ENCODE measurements around the gene ASB16.

The ASB16 gene

DNA sequence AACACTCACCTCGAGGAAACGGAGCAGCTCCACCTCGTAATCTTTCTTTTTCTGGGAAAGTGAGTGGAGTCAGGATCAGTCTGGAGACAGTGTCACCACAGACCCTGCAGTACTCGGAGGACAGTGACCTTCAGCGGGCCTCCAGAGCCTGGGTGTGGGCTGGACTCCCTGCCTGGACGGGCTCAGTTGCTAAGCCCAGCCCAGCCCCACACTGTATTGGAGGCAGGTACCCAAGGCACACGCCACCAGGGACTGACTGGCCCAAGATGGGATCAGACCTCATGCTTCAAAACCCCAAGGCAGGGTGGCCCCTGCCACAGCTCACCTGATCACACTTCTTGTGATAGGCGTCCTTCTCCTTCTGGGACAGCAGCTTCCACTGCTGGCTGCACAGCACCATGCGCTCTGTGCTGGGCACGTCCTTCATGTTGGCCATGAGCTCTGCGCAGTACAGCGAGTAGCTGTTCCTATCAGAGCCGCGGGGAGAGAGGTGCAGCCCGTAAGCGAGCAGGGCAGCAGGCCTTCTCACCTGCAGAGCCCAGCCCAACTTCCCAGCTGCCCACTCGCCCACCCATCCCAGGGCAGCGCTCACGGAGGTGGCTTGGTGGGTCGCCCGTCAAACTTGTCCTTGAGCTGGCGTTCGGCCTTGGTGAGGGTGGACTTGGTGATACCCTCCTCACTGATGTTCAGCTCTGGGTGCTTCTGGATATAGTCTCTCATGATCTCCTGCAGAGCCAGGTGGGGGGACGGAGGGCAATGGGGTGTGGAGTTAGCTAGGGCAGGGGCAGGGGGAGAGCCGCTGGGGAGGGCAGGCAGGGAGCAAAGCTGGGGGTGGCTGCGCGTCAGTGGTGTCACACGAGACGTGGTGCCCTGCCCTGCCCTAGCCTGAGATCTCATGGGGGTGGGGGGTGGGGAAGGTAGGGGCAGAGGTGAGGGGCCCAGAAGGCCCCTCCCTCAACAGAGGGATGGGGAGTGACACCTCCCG lies 41.1 kb downstream of the ASB16 start:
- FAIRE-seq = no peak

DNA sequence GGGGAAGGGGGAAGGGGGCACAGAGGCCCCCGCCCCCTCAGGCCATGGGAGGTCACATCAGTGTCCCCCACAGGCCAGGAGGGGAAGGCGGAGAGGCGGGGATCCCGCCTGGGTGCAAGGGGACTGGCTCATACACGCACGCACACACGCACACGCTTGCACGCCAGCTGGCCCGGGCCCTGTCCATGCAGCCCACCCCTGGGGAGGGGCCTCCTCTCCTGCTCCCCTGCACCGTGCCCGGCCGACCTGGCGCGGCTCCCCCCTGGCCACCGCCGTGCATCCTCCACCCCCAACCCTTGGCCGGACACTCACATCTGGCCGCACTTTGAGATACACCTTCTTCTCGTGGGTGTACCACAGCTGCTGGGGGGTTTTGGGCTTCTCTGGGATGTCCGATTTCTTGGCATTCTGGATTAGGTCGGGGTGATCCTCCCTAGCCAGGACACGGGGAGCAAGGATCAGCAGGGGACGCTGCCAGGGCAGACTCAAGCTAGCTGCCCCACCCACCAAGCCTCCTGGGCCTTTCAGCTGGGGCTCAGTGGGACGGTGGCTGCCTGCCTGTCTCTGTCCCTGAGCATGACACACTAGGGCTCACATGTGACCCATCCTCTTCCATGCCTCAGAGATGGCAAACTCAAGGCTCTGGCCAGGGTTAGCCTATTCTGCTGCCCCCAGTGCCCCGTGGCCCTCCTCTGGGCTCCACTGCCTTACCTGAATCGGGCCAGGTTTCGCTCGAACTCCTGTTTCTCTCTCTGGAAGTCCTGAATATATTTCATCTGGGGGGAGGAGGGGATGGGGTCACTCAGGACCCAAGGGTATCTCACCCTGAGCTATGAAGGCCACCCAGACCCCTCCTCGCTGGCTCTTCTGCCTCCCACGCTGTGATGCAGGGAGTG lies 42.3 kb downstream of the ASB16 start:
- no peak for FAIRE-seq

DNA sequence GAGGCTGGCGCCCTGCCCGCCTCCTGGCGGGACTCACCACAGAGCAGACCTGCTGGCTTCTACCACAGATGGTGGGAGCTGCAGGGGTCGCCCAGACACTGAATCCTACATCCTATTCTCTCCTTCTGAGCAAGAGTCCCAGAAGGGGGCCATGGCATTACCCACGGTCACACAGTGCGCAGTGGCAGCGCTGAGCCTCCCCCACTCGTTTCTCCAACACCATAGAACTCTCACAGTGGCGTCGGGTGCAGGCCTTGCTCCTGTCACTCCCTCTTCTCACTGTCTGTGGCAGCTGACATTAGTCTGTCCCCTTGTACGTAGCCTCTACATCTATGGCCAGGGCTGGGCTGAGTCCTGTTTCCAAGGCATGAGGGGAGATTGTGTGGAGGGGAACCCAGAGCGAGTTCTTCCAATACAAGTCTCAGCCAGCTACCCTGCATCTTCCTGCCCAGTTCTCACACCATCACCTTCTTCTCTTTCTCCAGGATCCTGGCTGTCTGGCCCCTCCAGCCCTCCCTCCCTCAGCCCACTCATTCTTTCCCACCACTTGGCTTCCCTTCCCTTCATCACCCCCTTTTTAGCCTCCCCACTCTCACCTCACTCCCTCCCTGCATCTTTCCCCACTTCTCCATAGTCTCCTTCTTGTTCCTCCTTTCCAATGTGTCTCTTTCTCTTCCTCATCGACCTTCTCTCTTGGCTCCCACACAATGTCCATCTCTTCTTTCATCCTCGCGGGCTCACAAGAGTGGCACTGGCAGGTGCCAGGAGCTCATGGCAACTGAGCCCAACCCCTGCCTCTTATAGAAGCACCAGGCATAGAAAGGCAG lies 43.1 kb downstream of the ASB16 start:
- FAIRE-seq = no peak

DNA sequence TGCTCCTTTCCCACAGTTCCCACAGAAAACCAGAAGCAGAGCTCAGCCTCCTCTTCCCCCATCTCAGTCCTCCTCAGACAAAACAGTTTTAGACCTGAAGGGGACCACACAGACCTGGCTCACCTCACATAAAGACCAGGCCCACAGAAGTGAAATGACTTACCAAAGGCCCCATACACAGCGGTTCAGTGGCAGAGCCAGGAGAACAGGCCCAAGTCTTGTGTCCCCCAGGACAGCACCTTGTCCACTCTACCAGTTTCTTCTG lies 43.7 kb downstream of the ASB16 start:
- FAIRE-seq = no peak

DNA sequence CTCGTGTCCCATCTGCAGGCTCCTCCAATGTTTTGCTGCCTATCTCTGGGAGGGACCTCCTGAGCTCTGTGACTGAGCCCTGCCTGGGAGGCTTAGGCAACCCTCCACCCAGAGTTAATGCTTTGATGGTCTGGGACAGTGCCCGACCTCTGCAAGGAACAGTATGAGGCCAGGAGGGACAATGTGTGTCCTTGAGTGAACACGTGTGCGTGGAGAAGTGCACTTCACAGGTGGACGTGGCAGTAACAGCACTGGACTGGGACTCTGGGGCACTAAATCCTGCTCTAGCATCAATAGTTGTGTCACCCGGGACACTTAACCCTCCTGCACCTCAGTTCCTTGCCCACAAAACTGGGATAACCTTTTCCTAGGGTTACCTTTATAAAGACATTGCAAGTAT lies 44.4 kb downstream of the ASB16 start:
- no peak for FAIRE-seq

DNA sequence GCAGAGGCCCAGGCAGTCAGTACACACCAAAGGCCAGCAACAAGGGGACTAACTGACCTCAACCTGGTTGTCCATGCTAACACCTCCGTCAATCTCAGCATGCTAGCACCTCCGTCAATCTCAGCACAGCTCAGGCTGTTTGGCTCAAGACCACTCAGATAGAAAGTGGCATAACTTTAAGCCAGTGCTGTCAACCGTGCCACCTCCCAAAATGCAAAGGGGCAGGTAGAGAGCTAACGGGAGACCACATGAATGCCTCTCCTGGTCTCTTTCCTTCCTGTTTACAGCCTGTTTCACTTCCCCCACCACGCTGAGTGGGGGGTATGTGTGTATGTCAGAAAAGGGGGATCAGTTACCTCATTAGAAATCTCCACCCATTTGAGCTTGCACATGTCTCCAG lies 45.7 kb downstream of the ASB16 start:
- FAIRE-seq = no peak

DNA sequence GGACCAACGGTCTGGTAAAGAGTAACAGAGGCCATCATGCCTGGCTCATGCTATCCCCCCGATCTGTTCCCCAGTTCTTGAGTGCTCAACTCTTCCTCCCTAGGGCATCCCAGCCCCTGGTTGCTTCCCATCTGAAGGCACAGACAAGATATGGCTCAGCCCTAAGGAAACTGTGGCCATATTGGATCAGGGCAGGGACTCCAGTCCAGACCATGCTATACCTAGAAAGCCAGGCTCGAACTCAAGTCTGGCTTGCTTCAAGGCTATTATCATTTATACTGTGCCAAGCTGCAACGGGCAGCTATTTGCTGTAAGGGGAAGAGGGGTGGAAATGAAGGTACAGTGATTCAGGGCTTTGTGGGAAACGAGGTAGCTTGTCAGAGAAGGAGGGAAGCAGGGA lies 46.2 kb downstream of the ASB16 start:
- FAIRE-seq = no peak

DNA sequence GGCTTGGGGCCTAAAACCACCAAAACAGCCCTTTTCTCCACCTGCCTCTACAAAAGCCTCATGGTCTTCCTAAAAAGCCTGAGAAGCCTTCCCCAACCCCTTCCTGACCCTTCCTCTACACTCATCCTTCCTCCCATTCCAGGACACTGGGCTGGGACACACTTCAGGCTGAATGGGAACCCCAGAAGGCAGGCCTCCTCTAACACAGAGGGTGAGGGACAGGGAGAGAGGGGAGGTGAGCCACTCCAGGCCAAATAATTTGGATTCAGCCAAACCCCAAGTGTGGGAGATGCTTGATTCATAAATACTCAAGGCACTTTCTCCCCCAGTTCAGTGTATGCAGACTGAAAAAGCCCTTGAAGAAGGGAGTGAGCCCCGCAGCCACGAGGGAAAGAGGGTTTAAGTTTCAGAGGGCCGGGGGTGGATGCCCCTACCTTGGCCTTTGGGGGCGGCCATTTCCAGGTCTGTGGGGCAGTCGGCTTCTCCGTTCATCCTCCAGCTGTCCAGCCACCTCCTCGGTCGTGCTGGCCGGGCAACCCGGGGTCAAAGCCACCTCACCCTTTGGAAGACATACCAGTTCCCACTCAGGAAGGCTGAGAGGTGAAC lies 47.3 kb downstream of the ASB16 start:
- FAIRE-seq = no peak

DNA sequence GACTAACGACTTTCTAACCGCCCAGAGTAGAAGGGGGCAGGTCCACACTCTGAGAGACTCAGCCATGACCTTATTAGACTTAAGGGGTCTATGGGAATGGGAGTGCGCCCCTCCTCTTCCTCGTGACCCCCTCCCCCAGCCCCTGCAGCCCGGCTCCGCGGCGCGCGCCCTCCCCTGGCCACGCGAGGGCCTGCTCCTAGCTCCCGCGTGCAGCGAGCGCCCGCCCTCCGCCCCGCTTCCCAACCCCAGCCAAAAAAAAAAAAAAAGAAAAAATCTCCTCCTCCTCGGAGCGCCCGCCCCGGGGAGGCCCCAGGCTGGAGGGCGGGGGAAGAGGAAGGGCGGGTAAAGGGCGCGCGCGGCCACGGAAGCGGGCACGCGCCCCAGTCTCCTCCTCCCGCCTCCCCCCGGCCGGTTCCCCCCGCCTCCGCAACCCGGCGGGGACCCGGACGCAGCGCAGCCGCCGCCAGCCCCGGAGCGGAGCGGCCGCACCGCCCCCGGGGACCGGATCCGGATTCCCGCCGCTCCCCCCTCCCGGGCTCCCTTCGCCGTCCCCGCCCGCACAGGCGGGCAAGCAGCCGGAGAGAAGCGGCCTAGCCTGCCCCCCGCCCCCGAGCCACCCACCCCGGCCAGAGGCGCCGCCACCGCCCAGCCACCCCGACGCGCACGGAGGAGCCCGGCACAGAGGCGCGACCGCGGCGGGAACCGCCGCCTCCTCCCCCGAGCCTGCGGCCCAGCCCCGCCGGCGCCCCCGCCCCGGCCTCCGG lies 48.0 kb downstream of the ASB16 start:
- no peak for FAIRE-seq

DNA sequence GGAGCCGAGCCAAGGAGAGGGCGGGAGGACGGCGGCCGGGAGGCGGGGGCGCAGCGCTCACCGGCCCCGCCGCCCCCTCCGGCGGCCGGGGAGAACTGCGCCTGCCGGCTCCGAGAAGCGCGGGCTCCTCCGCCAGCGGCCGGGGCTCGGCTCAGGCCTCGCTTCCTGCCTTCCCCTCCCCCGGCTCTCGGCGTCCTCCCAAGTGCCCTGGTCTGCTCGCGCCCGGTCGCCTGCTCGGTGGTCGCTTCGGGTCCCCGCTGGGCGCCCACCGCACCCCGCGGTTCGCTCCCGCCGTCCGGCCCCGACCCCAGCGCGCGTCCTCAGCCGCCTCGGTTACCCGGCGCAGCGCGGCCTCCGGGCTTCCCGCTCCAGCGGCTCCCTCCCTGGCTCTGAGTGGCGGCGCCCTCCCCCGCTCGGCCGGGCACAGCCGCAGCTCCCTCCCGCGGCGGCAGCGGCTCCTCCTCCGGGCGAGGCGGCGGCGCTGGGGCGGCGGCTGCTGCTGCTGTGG lies 48.7 kb downstream of the ASB16 start:
- FAIRE-seq = no peak

DNA sequence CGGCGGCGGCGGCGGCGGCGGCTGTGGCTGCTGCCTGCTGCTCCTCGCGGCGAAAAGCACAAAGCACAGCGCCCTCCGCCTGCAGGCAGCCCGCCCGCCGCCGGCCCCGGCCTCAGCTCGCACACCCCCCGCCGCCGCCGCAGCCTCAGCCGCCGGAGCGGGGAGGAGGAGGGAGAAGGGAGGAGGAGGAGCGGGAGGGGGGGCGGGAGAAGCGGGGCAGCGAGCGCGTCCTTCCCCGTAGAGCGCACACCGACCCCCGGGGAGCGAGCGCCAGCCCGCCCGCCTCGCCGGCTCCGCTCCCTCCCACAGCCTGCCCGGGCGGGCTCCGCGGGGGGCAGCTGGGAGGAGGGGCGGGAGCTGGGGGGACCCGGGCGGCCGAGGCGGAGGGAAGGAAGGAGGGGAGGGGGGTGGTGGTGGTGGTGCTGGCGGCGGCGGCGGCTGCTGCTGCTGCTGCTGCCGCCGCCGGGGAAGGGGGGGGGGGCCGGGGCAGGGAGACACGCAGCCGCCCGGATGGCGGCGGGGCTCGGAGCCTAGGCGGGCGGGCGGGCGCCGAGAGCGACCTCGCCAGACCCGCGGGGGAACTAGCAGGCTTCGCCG lies 49.2 kb downstream of the ASB16 start, which contains the start of gene UBTF:
Gene UBTF, minus strand, starts transcription at position 60 of the 597 bp plus-strand sequence. CDS start 1,446 bp downstream, outside the sequence.
- no peak for FAIRE-seq

DNA sequence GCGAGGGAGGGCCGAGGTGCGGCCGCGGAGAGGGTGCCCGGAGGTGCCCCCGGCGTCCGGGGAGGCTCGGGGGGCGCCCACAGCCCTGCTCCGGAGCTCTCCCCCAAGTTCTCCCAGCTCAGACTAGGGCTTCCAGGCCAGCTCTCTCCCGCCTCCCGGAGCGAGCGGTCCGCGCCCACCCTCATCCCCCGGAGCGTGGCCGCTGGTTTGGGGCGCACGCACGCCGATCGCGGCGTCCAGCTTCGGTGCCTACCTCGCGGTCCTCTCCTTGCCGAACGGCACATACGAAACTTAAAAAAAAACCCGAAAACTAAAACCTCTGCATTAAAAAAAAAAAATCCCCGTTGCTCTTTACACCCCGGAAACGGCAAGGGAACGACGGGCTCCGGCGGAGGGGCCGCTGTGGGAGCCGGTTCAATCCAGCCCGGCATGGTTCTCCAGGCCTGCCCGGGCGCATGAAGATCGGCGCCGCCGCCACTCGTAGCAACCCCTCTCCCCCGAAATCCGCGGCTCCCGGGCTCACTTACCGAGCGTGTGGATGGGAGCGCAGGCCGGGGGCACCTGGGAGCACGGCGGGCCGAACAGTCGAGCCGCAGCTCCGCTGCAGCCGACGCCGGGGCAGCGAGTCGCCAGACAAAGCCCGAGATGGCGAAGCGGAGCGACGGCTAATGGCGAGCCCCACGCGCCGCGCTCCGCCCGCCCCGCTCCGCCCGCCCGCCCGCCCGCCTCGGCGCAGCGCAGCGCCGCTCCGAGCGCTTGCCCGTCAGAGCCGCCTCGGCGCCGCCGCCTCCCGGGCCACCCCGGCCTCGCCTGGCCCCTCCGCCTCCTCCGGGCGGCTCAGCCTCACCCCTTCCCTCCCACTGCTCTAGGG lies 49.9 kb downstream of the ASB16 start:
- no peak for FAIRE-seq

DNA sequence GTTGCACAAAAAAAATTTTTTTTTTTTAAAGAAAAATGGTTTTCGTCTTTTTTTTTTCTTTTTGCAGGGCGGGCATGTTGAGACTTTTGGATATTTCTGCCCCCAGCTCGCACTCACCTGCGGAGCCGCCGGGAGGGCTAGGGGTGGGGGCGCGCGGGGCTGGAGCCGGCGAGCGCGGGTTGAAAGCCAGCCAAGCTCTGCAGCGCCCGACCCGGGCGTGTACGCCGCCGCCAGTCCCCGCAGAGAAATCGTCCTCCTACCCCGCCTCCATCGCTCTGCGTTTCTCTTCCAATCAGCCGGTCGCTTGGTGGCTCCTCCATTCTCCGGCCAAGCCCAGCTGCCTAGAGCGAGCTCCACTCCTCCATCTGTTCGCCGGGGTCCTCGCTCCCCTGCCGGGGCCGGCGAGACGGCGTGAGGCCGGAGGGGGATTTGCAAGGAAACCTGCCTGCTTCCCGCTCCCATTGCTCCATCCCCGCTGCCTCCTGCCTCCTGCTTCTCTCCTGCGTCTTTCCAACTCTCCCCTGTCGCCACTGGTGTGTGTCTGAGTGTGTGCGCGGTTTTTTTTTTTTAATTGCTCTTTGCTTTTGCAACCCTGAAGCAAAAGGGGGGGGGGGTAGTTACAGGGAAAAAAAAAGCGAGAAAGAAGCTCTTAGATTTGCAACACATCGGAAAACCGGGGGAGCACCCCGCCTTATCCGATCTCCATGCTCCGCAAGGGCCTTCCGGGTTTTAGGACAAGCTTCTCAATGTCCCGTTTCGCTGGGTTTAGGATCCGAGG lies 50.8 kb downstream of the ASB16 start:
- FAIRE-seq = no peak

DNA sequence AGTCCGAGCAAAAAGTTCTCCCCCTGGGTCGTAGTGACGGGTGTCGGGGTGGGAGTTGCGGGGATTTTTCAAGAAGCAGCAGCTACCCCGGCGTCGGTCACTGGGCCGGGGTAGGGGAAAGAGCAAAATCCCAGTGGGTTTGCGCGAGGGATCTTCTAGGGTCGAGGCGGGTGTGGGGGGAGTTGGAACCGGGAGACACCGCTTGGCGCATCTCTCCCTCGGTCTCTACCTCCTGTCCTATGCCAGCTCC lies 51.3 kb downstream of the ASB16 start:
- no peak for FAIRE-seq

DNA sequence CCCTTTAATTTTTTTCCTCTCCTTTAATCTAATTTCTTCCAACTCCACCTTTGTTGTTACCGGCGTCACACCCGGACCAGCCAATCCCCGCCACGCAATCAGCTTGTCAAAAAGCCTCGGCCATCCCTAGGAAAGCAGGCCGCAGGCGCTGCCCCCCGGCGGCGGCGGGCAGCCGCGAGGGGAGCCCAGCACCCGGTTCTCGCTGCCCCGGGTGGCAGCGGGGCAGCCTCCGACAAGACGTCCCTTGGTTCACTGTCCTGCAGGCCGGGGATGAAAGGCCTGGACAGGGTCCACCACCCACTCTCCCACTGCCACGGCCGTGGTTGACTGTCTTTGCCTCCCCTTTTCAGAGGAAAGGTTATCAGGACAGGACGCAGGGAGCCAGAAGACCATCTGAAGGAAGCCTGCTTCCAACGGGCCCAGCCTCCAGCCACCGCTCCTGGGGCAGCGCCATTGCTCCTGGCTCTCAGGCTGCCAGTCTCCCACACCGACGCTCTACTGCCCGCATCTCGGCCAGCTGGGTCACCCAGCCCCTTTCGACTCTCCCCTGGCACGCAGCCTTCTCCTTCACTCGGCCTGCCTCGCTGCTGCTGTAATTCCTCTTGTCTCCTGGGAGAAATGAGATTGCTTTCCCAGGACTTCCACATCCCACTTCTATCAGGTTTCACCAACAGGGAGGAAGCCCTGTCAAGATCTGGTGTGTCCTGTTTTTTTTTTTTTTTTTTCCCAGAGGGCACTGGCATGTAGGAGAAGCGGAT lies 51.8 kb downstream of the ASB16 start:
- FAIRE-seq = peak; percentile 21

DNA sequence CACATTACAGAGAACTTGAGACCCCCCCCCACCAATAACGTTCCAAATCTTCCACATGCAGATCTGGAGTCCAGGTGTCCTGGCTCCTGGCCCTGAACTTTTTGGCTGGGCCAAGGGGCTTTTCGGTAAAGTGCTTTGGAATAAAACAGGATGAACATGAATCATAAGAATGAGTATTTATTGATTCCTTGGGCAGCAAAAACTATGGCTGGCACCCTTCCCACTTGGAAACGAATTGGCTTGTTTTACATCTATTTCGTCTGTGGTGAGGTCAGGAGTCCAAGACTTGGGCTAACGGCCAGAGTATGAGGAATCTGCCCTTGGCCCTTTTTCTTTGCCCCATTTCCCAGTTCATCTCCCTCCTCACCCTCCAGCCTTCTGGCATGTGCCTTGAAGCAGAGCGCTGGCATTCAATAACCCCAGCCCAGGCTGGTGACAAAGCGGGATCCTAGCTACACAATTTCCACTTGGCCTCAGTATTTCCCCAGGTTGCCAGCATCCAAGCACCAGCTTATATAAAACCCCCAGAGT lies 53.1 kb downstream of the ASB16 start:
- FAIRE-seq = no peak

Measured in islet of Langerhans (tissue), 1 donor.